ENCODE data around the gene PNCK.

- TF ChIP-seq ZSCAN29 (IDR thresholded peaks at IDR 0.05), result no peak
- TF ChIP-seq EP300 (IDR thresholded peaks at IDR 0.05; ENCODE audit: borderline replicate concordance in 1 of 2, control insufficient read depth in 1 of 2, low read depth in 2 of 2, low read length in 2 of 2), result no peak
- no peak for TF ChIP-seq RFX5 (IDR thresholded peaks at IDR 0.05; ENCODE audit: low read depth, low read length)
- no peak for TF ChIP-seq CREB1 (IDR thresholded peaks at IDR 0.05; ENCODE audit: low read depth)
- peak in 2 of 3 experiments; percentile 28 to 41; a peak in 3 of 6 replicates for TF ChIP-seq CTCF (IDR thresholded peaks at IDR 0.05 in 2 of 3, conservative IDR thresholded peaks at IDR 0.05 in 1 of 3; ENCODE audit: control insufficient read depth in 2 of 3, extremely low read depth in 1 of 3, insufficient read depth in 1 of 3, low read depth in 3 of 3, low read length in 3 of 3)
- no peak for TF ChIP-seq POLR2A (IDR thresholded peaks at IDR 0.05; ENCODE audit: low read depth, low read length)
- no peak for TF ChIP-seq ATF2 (IDR thresholded peaks at IDR 0.05; ENCODE audit: low read length)
- no peak for TF ChIP-seq KDM1A (IDR thresholded peaks at IDR 0.05; ENCODE audit: borderline replicate concordance)
- TF ChIP-seq BHLHE40 (IDR thresholded peaks at IDR 0.05; ENCODE audit: borderline replicate concordance in 1 of 2, low read depth in 2 of 2, low read length in 1 of 2), result no peak
- TF ChIP-seq SRF (IDR thresholded peaks at IDR 0.05; ENCODE audit: low read depth in 2 of 2, low read length in 2 of 2), result no peak
Measured at GRCh38 chrX:153687121-153688039, 13.8 kb upstream of the PNCK start, which contains the start of gene SLC6A8.
